ENCODE results near the gene FGFRL1.

DNA sequence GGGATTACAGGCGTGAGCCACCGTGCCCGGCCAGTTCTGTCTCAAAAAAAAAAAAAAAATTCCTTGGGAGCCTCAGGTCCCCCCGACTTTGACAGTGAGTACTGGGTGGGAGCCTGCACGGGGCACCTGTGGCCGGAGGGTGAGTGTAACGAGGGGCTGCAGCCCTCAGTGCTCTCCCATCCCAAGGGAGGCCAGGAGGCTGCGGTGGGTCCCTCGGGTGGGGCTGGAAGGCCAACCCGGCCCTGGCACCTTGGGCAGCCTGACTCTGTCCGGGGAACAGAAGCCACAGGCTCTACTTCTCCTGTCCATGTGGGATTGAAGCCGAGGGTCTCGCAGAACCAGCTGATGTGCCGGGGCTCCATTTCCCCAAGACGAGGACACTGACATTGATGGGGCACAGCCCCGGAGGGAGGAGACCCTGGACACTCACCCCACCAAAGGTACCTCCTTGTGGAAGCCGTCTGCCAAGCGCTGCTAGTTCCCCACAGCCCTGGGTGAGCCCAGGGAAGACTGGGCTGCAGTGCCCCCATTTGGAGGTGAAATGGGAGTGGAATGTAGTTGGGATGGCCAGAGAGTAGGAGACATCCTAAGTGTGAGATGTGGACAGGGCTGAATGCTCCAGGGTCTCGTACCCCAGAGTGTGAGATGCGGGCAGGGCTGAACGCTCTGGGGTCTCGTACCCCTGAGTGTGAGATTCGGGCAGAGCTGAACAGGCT lies 16.0 kb upstream of the FGFRL1 start:
- TF ChIP-seq, protein P1, sequence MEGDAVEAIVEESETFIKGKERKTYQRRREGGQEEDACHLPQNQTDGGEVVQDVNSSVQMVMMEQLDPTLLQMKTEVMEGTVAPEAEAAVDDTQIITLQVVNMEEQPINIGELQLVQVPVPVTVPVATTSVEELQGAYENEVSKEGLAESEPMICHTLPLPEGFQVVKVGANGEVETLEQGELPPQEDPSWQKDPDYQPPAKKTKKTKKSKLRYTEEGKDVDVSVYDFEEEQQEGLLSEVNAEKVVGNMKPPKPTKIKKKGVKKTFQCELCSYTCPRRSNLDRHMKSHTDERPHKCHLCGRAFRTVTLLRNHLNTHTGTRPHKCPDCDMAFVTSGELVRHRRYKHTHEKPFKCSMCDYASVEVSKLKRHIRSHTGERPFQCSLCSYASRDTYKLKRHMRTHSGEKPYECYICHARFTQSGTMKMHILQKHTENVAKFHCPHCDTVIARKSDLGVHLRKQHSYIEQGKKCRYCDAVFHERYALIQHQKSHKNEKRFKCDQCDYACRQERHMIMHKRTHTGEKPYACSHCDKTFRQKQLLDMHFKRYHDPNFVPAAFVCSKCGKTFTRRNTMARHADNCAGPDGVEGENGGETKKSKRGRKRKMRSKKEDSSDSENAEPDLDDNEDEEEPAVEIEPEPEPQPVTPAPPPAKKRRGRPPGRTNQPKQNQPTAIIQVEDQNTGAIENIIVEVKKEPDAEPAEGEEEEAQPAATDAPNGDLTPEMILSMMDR (IDR thresholded peaks at IDR 0.05): no peak
- no peak for TF ChIP-seq POLR2A (IDR thresholded peaks at IDR 0.05)

All from testis (tissue), 2 donors.